Hematopoietic multipotent progenitor cell (in vitro differentiated cells): ENCODE results near the gene PRR18. TPM values are rescaled to one million over a fixed set of nuclear protein-coding genes. Genes with fewer than 3 reads are reported as not detected.
A peak's percentile ranks its signal among the peaks of the same experiment; 100 is the strongest.

Source experiments
- DNase-seq, 3 donors: peaks; one replicate each; pipeline ENCODE4 v3.0.0-alpha.2; 2011 to 2015; ENCODE audit warnings: low read depth in 2 of 3, low spot score in 2 of 3
- total RNA-seq: library from RNA; depleted of rRNA; stranded (reverse); fragments of >200 nt; gene quantifications from one replicate; pipeline ENCODE4 v1.2.3, GENCODE V29; 2012

The PRR18 gene
- total RNA-seq, 1 donor = not detected

DNA sequence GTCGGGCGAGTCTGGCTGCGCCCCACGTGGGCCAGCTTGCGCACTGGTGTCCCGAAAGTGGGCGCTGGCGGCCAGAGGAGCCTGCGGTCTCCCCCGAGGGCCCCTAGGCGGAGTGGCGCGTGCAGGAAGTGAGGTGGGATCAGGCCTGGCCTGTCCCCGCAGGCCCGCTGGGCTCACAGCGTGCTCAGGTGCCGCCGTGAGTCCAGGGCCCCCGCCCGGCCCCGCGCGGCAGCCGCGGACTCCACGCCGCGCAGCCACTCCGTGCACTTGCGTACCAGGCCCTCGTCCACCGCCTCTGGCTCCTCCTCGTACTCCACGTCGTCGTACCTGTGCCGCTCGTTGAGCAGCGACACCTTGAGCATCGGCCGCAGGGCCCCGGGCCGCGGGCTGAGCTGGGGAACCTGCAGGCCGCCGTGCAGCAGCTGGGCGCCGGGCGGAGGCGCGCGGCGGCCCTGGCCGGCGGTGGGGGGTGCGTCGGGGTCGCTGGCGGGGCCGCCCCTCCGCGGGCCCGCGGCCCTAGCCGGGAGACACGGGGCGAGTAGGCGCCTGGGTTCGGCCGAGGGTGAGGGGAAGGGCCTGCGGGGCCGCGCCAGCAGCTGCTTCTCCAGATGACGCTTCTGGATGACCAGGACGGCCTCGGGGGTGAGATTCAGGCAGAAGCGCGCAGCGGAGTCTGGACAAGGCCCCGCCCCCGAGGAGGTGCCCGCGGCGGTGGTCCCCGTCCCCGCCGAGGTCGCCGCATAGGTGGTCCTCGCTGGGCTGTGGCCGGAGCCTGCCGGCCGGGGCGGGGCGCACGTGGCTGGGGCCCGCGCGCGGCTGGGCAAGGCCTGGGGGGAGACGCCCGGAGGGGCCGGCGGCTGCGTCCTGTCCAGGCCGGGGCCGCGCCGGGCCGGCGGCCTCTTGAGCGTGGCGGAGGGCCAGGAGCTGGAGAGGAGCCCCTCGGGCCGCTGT is 835 bp downstream of the PRR18 start:
- peak in 1 of 3 donors; percentile 34 for DNase-seq

DNA sequence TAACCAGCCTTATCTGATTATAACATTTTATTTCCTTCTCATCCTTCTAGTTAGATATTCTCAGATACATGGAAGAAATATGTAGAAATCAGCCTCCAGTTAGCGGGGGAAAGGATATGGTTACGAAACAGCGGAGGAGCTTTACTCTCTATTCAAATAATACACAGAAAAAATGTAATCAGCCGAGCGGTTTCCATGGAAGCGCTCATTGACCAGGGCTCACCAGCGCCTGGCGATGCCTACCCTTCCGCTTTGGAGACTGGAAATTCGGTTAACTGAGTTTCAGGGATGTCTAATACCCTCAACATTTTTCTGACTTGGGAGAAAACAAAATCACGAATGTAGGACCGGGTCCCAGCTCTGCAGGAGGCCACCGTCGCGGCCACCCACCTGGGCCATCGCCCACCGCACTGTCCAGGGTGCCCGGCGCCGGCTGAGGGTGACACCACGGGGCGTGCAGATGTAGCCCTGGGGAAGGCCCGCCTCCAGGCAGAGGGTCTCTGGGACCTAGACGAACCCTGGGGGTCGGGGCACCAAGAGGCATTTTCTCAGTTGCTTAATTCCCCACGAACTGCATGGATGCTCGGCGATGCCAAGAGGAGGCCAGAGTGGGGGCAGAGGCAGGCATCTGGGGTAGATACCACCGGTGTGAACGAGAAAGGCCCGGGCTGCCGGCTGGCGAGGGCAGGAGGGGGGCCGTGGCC is 1.7 kb downstream of the PRR18 start:
- DNase-seq = no peak

DNA sequence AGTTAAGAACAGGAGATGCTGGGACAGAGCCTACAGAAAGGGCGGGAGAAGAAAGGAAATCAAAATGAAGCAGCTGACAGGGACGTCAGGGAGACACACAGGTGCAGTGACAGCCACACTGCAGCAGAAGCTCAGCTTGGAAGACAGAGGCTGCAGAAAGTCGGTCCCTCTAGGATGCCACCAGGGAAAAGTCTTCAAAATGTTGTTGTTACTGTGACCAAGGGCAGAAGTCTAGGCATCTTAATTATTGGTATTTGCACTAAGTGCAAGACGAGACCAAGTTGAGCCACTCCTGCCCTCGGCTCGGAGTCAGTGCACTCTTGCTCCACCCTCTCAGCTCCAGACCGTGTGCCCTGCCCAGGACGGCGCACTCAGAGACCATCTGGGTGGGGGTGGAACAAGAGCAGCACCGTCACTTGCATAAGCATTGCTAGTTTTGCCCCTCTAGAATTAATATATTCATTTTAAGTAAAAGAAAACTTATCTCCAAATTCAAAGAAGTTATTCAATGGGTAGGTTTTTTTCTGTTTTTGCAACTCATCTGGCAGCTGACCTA is 2.6 kb downstream of the PRR18 start:
- no peak for DNase-seq

DNA sequence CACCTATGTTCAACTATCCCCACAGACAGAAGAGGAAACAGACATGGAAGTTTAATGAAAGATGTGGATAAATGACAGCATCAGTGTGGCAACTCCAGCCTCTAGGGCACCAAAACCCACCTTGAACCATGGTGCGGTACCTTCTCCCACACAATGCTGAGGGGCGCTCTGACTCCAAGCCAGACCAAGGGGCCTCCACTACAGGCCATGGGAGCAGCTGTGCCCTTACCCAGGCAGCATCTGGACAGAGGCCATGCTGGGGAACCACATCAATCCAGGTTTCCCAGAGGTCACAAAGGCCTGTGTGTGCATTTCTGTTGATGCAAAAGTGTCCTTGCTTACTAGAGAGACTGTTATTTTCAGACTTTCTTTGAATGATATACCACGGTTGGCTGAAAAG is 4.1 kb downstream of the PRR18 start:
- no peak for DNase-seq

GRCh38 chr6:166301611-166302529 is 6.3 kb downstream of the PRR18 start:
- no peak for DNase-seq

DNA sequence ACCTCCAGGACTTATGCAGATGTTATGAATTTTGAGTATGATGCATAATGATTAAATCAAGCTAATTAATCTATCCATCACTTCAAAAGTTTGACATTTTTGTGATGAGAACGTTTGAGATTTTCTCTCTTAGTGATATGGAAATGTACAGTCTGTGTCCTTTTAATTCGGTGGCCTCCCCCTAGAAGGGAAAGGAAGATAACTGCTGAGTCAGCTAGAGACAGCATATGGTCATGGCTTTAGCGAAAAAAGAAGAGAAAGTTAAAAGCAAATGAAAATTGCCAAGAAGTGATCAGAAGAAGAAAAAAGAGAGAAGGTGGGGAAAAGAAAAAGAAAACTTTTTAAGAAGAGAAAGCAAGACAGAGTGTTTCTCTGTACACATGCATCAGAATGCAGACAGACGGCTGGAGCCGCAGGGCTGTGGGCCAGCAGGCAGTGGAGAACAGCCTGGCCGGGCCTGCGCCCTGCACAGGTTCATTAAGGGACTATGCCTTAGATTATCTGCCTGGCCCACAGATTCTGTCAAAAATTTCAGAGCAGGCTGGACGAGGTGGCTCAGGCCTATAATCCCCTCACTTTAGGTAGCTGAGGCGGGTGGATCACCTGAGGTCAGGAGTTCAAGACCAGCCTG is 7.7 kb downstream of the PRR18 start:
- no peak for DNase-seq

GRCh38 chr6:166297606-166298005 is 10.6 kb downstream of the PRR18 start:
- no peak for DNase-seq

GRCh38 chr6:166296035-166296883 is 11.9 kb downstream of the PRR18 start:
- DNase-seq = no peak

DNA sequence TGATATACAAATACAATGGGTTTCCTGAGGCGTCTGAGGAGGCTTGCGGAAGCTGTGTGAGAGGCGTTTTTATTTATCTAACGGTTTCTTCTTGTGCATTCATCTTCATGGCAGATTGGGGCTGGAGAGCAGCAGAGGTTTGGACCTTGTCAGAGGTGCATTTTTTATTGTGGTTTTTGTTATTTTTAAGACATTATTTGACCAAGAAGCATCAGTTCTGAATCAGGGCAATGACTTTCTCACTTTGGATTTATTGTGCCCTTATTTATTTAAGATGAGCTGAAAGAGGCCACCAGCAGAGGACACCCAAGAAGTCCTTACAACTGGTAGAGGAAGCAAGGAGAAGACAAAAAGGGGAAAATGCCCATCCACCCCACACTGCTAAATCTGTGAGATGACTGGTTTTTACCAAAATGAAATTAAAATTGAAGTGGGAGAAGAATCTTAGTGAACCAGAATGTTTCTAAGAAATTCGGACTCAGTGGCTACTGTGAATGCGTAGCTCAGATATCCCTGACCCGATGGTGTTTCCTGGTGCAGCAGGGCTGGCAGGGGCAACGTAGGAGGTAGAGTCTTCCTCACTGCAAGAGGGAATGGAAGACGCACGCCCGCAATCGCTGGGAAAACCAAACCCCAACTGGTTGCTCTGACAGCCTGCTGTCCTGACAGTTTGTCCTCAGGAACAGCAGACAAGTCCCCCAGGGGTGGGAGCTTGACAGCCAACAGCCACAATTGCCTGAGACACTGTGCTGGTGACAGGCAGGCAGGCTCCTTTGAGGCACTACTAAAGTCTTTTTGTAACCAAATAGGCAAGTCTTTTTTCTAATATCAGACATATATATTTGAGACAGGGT is 14.2 kb downstream of the PRR18 start:
- DNase-seq = no peak

DNA sequence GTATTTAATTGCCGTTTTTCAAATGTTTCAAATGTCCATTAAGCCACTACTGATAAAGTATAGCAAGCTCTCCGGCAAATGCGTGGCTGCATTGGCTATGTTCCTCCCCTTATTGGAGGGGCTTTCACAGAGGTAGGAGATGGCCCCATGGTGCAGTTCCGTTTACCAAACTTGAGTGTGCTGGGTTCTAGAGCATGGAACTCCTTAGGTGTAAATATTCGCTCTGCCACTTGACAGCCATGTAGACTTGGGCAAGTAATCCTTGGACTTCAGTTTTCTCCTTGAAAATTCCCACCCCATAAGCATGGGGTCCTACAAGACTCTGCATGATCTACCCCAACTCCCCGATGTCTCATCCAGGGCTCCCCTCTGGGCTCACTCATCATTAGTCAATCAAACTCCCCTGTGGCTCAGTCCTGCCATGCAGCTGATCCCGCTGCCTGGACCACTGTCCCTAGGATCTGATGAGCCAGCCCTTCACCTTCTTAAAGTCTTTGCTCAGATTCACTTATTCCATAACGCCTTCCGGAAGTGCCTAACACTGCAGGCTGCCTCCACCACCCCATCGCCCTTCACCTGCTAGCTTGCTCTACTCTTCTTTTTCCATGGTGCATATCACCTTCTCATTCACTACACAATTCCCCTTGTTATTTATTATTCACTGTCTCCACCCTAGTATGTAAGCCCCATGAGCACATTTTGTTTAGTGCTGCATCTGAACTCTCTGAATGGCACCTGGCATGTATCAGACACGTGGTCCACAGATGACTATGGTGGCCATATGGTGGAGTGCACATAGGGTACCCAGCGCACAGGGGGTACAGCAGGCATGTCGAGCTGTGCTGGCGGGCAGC is 18.8 kb downstream of the PRR18 start:
- peak in 1 of 3 donors; percentile 34 for DNase-seq

DNA sequence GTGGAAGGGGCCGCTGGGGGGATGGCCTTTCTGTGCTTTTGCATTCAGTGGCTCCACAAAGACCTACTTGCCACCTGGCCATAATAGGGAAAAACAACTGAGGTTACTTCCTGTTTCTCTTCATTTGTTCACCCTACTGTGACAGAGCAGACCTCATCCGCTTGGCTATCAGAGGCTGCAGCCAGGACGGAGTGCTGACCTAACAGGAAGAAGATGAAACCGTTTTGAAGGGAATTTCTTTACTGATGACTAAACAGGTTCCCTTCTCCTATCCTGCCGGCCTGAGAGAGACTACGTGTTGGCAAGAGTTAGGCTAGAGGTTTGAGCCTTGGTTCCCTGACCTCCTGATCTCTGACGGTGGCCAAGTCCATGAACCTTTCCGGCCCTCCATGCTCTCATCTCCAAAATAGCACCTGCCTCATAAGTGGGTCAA is 21.3 kb downstream of the PRR18 start:
- peak in 2 of 3 donors; percentile 28 to 46 for DNase-seq

GRCh38 chr6:166285233-166285632 is 23.0 kb downstream of the PRR18 start:
- no peak for DNase-seq

- no peak for DNase-seq
Measured at GRCh38 chr6:166284640-166285039, 23.6 kb downstream of the PRR18 start.

- DNase-seq = no peak
Measured at GRCh38 chr6:166282394-166283032, 25.7 kb downstream of the PRR18 start.

GRCh38 chr6:166281104-166281503 is 27.1 kb downstream of the PRR18 start:
- no peak for DNase-seq

GRCh38 chr6:166279393-166279679 is 28.9 kb downstream of the PRR18 start:
- no peak for DNase-seq
